H9 (cell line): ENCODE data around the gene KDM2B. TPM values are rescaled to one million over a fixed set of nuclear protein-coding genes. Genes with fewer than 3 reads are reported as not detected.

Experiments
- DNase-seq: peaks from one replicate; pipeline ENCODE4 v3.0.0-alpha.2; 2017
- H2AFZ ChIP-seq: one replicate; pipeline ENCODE4 v1.6.1; 2013; ENCODE audit warnings: mild to moderate bottlenecking, low read length, control low read depth, moderate library complexity
- H2AK5ac ChIP-seq: 2 replicates; pipeline ENCODE4 v1.6.1; 2013; ENCODE audit warnings: low read length, control low read depth, mixed read lengths; ENCODE audit not compliant: insufficient read length
- H2BK120ac ChIP-seq: one replicate; pipeline ENCODE4 v1.6.1; 2013; ENCODE audit warnings: low read depth, mild to moderate bottlenecking, low read length, control low read depth, inconsistent platforms; ENCODE audit not compliant: poor library complexity, severe bottlenecking
- H2BK12ac ChIP-seq: 2 replicates; pipeline ENCODE4 v1.6.1; 2013; ENCODE audit warnings: low read length, control low read depth, mixed read lengths, low read depth; ENCODE audit not compliant: insufficient read length
- H2BK15ac ChIP-seq: 2 replicates; pipeline ENCODE4 v1.6.1; 2013; ENCODE audit warnings: low read depth, low read length, control low read depth
- H2BK20ac ChIP-seq: one replicate; pipeline ENCODE4 v1.6.1; 2013; ENCODE audit warnings: low read depth, mild to moderate bottlenecking, low read length, control low read depth, inconsistent platforms; ENCODE audit not compliant: poor library complexity, severe bottlenecking
- H2BK5ac ChIP-seq: 2 replicates; pipeline ENCODE4 v1.6.1; 2013; ENCODE audit warnings: low read length, control low read depth, mixed read lengths; ENCODE audit not compliant: insufficient read length
- H3K14ac ChIP-seq: 2 replicates; pipeline ENCODE4 v1.6.1; 2013; ENCODE audit warnings: low read length, control low read depth; ENCODE audit not compliant: insufficient read depth
- H3K18ac ChIP-seq: 2 replicates; pipeline ENCODE4 v1.6.1; 2013; ENCODE audit warnings: low read depth, mild to moderate bottlenecking, mixed read lengths, low read length, control low read depth; ENCODE audit not compliant: insufficient read length
- H3K23ac ChIP-seq: 2 replicates; pipeline ENCODE4 v1.6.1; 2013; ENCODE audit warnings: low read length, control low read depth, mixed read lengths, low read depth; ENCODE audit not compliant: insufficient read length
- H3K23me2 ChIP-seq: 2 replicates; pipeline ENCODE4 v1.6.1; 2013; ENCODE audit warnings: low read depth, mild to moderate bottlenecking, mixed read lengths, low read length, control low read depth; ENCODE audit not compliant: insufficient read length, poor library complexity, severe bottlenecking
- H3K27ac ChIP-seq: 2 replicates; pipeline ENCODE4 v1.5.1; 2013; ENCODE audit warnings: low read length, control low read depth, mixed read lengths, low read depth; ENCODE audit not compliant: insufficient read length
- H3K27me3 ChIP-seq: 2 replicates; pipeline ENCODE4 v1.6.1; 2013; ENCODE audit warnings: low read length, control low read depth, inconsistent platforms; ENCODE audit not compliant: insufficient read depth
- H3K4ac ChIP-seq: 2 replicates; pipeline ENCODE4 v1.6.1; 2013; ENCODE audit warnings: low read depth, mild to moderate bottlenecking, control low read depth, inconsistent platforms, low read length, moderate library complexity
- H3K4me1 ChIP-seq: 2 replicates; pipeline ENCODE4 v1.6.1; 2013; ENCODE audit warnings: low read length, control low read depth, inconsistent platforms; ENCODE audit not compliant: insufficient read depth
- H3K4me2 ChIP-seq: 2 replicates; pipeline ENCODE4 v1.6.1; 2013; ENCODE audit warnings: low read length, control low read depth, mixed read lengths; ENCODE audit not compliant: insufficient read length, insufficient read depth
- H3K56ac ChIP-seq: 2 replicates; pipeline ENCODE4 v1.6.1; 2013; ENCODE audit warnings: low read depth, mild to moderate bottlenecking, mixed read lengths, low read length, control low read depth; ENCODE audit not compliant: insufficient read length
- H3K79me1 ChIP-seq: 2 replicates; pipeline ENCODE4 v1.6.1; 2013; ENCODE audit warnings: low read depth, mild to moderate bottlenecking, moderate library complexity, low read length, control low read depth, inconsistent platforms; ENCODE audit not compliant: insufficient read depth, poor library complexity, severe bottlenecking
- H3K79me2 ChIP-seq: 2 replicates; pipeline ENCODE4 v1.6.1; 2013; ENCODE audit warnings: low read length, control low read depth, inconsistent platforms; ENCODE audit not compliant: insufficient read depth
- H3K9ac ChIP-seq: 2 replicates; pipeline ENCODE4 v1.6.1; 2013; ENCODE audit warnings: low read length, control low read depth, mixed read lengths; ENCODE audit not compliant: insufficient read length; ENCODE audit errors: extremely low read depth
- H3K9me3 ChIP-seq: one replicate; pipeline ENCODE4 v1.6.1; 2013; ENCODE audit warnings: low read depth, low read length, inconsistent platforms; ENCODE audit not compliant: control insufficient read depth
- H3T11ph ChIP-seq: one replicate; pipeline ENCODE4 v1.6.1; 2013; ENCODE audit warnings: mild to moderate bottlenecking, low read length, control low read depth, inconsistent platforms
- H4K20me1 ChIP-seq: one replicate; pipeline ENCODE4 v1.6.1; 2013; ENCODE audit not compliant: control insufficient read depth, insufficient read length, insufficient read depth
- H4K5ac ChIP-seq: 2 replicates; pipeline ENCODE4 v1.6.1; 2013; ENCODE audit warnings: low read depth, mild to moderate bottlenecking, mixed read lengths, low read length, control low read depth; ENCODE audit not compliant: insufficient read length
- H4K8ac ChIP-seq: replicated peaks from 2 replicates; pipeline ENCODE4 v1.6.1; 2013; ENCODE audit warnings: low read length, control low read depth, mixed read lengths, low read depth; ENCODE audit not compliant: insufficient read length
- H4K91ac ChIP-seq: 2 replicates; pipeline ENCODE4 v1.6.1; 2013; ENCODE audit warnings: low read depth, mild to moderate bottlenecking, moderate library complexity, mixed read lengths, low read length, control low read depth; ENCODE audit not compliant: insufficient read length
- H3K27ac Mint-ChIP-seq, 3 experiments: 2 replicates in 2 of 3; 3 replicates in 1 of 3; pipeline ENCODE4 v1.8.0; 2020 to 2021; ENCODE audit warnings: mixed read lengths in 3 of 3, mild to moderate bottlenecking in 1 of 3, moderate library complexity in 1 of 3
- H3K27me3 Mint-ChIP-seq: 2 replicates; pipeline ENCODE4 v1.8.0; 2021; ENCODE audit warnings: low read depth, mild to moderate bottlenecking, moderate library complexity, mixed read lengths
- H3K36me3 Mint-ChIP-seq, 3 experiments: 2 replicates in 2 of 3; 3 replicates in 1 of 3; pipeline ENCODE4 v1.8.0; 2020 to 2021; ENCODE audit warnings: low read depth in 3 of 3, mixed read lengths in 3 of 3; ENCODE audit not compliant: insufficient read depth in 1 of 3
- H3K4me1 Mint-ChIP-seq, 2 experiments: 2 replicates each; pipeline ENCODE4 v1.8.0; 2020; ENCODE audit warnings: mixed read lengths in 2 of 2
- H3K4me3 Mint-ChIP-seq, 2 experiments: 2 replicates in 1 of 2; 3 replicates in 1 of 2; pipeline ENCODE4 v1.8.0; 2020 to 2021; ENCODE audit warnings: mild to moderate bottlenecking in 2 of 2, mixed read lengths in 2 of 2, moderate library complexity in 1 of 2
- H3K9me3 Mint-ChIP-seq, 2 experiments: 2 replicates in 1 of 2; 3 replicates in 1 of 2; pipeline ENCODE4 v1.8.0; 2020; ENCODE audit warnings: mild to moderate bottlenecking in 2 of 2, mixed read lengths in 2 of 2, moderate library complexity in 1 of 2
- WGBS: extraction: QIAGEN DNeasy Blood & Tissue Kit; methylation state at CpG from one replicate; pipeline ENCODE4 v1.1.7; 2013; ENCODE audit warnings: missing lambda C conversion rate, low lambda C conversion rate, mixed read lengths; ENCODE audit not compliant: insufficient read length; ENCODE audit errors: extremely low coverage; 5-methylcytosine and 5-hydroxymethylcytosine counted together
- total RNA-seq: library from RNA; stranded (reverse); gene quantifications from 2 replicates; pipeline ENCODE4 v1.2.1, GENCODE V29; 2021
- TF ChIP-seq, protein P1 (sequence below): fragments of 200-600 bp; sonication (generic); conservative IDR thresholded peaks from 3 replicates; pipeline ENCODE4 v1.8.0; 2021; ENCODE audit warnings: antibody characterized with exemption, mild to moderate bottlenecking

The KDM2B gene
- total RNA-seq, 1 experiment from 2014 or later = 143 TPM

GRCh38 chr12:121494093-121494787 is 86.6 kb downstream of the KDM2B start:
- H3K36me3 Mint-ChIP-seq = peaks cover 17 to 58% (median 51%) of the 10 kb centered on the region in 3 experiments; a peak in 6 of 7 replicates

More at GRCh38 chr12:121494093-121494787, 86.6 kb downstream of the KDM2B start:
- Mint-ChIP-seq H3K9me3 (no peaks in the 10 kb centered on the region), H3K4me1 (peaks cover 14 to 15% of the 10 kb centered on the region in 2 experiments), H3K4me3 (no peak overlapping the region; a peak in 1 of 5 replicates), H3K27ac (peak overlapping the region in 2 of 3 experiments; percentile 73 to 76; a peak in 6 of 7 replicates), H3K27me3 (peaks cover 1% of the 10 kb centered on the region; the same call in 1 of the 2 replicates)
- Histone ChIP-seq H2BK20ac (no peak overlapping the region), H3K4me1 (no peaks in the 10 kb centered on the region), H3K4me2 (no peak overlapping the region), H3K27ac (no peak overlapping the region), H3K23me2 (no peaks in the 10 kb centered on the region), H4K5ac (no peak overlapping the region), H3K79me1 (peaks cover 2% of the 10 kb centered on the region), H2AFZ (no peak overlapping the region), H4K91ac (no peak overlapping the region), H3K79me2 (0 out of 2 replicates have a peak, but pooled peaks cover 2% of the 10 kb centered on the region), H3K23ac (no peak overlapping the region), H3K14ac (no peak overlapping the region), H3K18ac (no peak overlapping the region), H2BK12ac (no peak overlapping the region), H3T11ph (no peak overlapping the region), H2AK5ac (no peak overlapping the region), H4K20me1 (no peaks in the 10 kb centered on the region), H3K9ac (no peak overlapping the region), H3K27me3 (no peaks in the 10 kb centered on the region), H3K9me3 (no peaks in the 10 kb centered on the region), H2BK120ac (no peak overlapping the region), H3K56ac (no peak overlapping the region), H2BK5ac (no peak overlapping the region), H2BK15ac (no peak overlapping the region), H4K8ac (no peak overlapping the region), H3K4ac (no peak overlapping the region)
- TF ChIP-seq, protein P1, sequence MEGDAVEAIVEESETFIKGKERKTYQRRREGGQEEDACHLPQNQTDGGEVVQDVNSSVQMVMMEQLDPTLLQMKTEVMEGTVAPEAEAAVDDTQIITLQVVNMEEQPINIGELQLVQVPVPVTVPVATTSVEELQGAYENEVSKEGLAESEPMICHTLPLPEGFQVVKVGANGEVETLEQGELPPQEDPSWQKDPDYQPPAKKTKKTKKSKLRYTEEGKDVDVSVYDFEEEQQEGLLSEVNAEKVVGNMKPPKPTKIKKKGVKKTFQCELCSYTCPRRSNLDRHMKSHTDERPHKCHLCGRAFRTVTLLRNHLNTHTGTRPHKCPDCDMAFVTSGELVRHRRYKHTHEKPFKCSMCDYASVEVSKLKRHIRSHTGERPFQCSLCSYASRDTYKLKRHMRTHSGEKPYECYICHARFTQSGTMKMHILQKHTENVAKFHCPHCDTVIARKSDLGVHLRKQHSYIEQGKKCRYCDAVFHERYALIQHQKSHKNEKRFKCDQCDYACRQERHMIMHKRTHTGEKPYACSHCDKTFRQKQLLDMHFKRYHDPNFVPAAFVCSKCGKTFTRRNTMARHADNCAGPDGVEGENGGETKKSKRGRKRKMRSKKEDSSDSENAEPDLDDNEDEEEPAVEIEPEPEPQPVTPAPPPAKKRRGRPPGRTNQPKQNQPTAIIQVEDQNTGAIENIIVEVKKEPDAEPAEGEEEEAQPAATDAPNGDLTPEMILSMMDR = peak; percentile 96
- WGBS = no CpG with 5 or more reads among the region's 19 CpGs
- DNase-seq = peak; percentile 78
